T-helper 1 cell treated with Interleukin-12 subunit alpha and Interleukin-12 subunit beta and Interleukin-4 antibody, amounts not matched to agents 30 μg/mL and 1 μg/mL, for 36 hours (primary cell): ENCODE results near the gene KRTAP4-1.
"Not testable (repeated sequence)": the region's sequence is repeated elsewhere in the genome, so short reads cannot be mapped to it uniquely, and the experiment has no call there.

Experiments used
- H3K27ac Mint-ChIP-seq: one replicate; pipeline ENCODE4 v1.8.0; 2021; ENCODE audit warnings: mild to moderate bottlenecking, mixed read lengths
- H3K27me3 Mint-ChIP-seq: one replicate; pipeline ENCODE4 v1.8.0; 2021; ENCODE audit warnings: low read depth, mixed read lengths
- H3K36me3 Mint-ChIP-seq: one replicate; pipeline ENCODE4 v1.8.0; 2021; ENCODE audit warnings: low read depth, mixed read lengths
- H3K4me1 Mint-ChIP-seq: one replicate; pipeline ENCODE4 v1.8.0; 2021; ENCODE audit warnings: low read depth, mixed read lengths
- H3K4me3 Mint-ChIP-seq: one replicate; pipeline ENCODE4 v1.8.0; 2021; ENCODE audit warnings: mild to moderate bottlenecking, moderate library complexity, mixed read lengths
- H3K9me3 Mint-ChIP-seq: one replicate; pipeline ENCODE4 v1.8.0; 2021; ENCODE audit warnings: mixed read lengths

The KRTAP4-1 gene

GRCh38 chr17:41149652-41149985 lies 35.1 kb downstream of the KRTAP4-1 start, which contains the start of gene KRTAP4-5:
Gene KRTAP4-5 (minus strand): TSS chr17:41149825. CDS start chr17:41149767, 58 bp downstream.
- no peak within 1 kb of the TSS for H3K4me3 Mint-ChIP-seq
- peaks cover 7% of the 10 kb centered on the region for H3K27me3 Mint-ChIP-seq
- H3K36me3 Mint-ChIP-seq = no peaks in the 10 kb centered on the region
- no peak within 1 kb of the TSS for H3K27ac Mint-ChIP-seq
- H3K4me1 Mint-ChIP-seq = no peaks in the 10 kb centered on the region
- no peaks in the 10 kb centered on the region for H3K9me3 Mint-ChIP-seq

- H3K27ac Mint-ChIP-seq, H3K36me3 Mint-ChIP-seq, H3K27me3 Mint-ChIP-seq, H3K9me3 Mint-ChIP-seq, H3K4me1 Mint-ChIP-seq, H3K4me3 Mint-ChIP-seq: not testable (repeated sequence)
Observed at GRCh38 chr17:41148971-41149651, 35.6 kb downstream of the KRTAP4-1 start.

- Mint-ChIP-seq H3K4me3 (no peak overlapping the region), H3K36me3 (no peaks in the 10 kb centered on the region), H3K27me3 (peaks cover 4% of the 10 kb centered on the region), H3K4me1 (no peaks in the 10 kb centered on the region), H3K27ac (no peak overlapping the region), H3K9me3 (peaks cover 10% of the 10 kb centered on the region)
Observed at GRCh38 chr17:41147531-41148204, 37.0 kb downstream of the KRTAP4-1 start.

- H3K27me3 Mint-ChIP-seq = peaks cover 4% of the 10 kb centered on the region
- H3K4me3 Mint-ChIP-seq = no peak overlapping the region
- H3K27ac Mint-ChIP-seq = no peak overlapping the region
- no peaks in the 10 kb centered on the region for H3K4me1 Mint-ChIP-seq
- H3K9me3 Mint-ChIP-seq = peaks cover 23% of the 10 kb centered on the region
- no peaks in the 10 kb centered on the region for H3K36me3 Mint-ChIP-seq
Observed at GRCh38 chr17:41145261-41145660, 39.5 kb downstream of the KRTAP4-1 start.

- H3K36me3 Mint-ChIP-seq = no peaks in the 10 kb centered on the region
- H3K27me3 Mint-ChIP-seq = peaks cover 4% of the 10 kb centered on the region
- no peak overlapping the region for H3K27ac Mint-ChIP-seq
- H3K9me3 Mint-ChIP-seq = peaks cover 23% of the 10 kb centered on the region
- H3K4me1 Mint-ChIP-seq = no peaks in the 10 kb centered on the region
- no peak overlapping the region for H3K4me3 Mint-ChIP-seq
Observed at GRCh38 chr17:41144846-41145245, 39.9 kb downstream of the KRTAP4-1 start.

- H3K27ac Mint-ChIP-seq = no peak overlapping the region
- H3K27me3 Mint-ChIP-seq = peaks cover 4% of the 10 kb centered on the region
- H3K9me3 Mint-ChIP-seq = peaks cover 31% of the 10 kb centered on the region
- H3K4me1 Mint-ChIP-seq = no peaks in the 10 kb centered on the region
- H3K4me3 Mint-ChIP-seq = no peak overlapping the region
- peaks cover 2% of the 10 kb centered on the region for H3K36me3 Mint-ChIP-seq
Observed at GRCh38 chr17:41141361-41141760, 43.4 kb downstream of the KRTAP4-1 start.

GRCh38 chr17:41140360-41141131 lies 44.2 kb downstream of the KRTAP4-1 start, which contains the start of gene KRTAP4-6:
Gene KRTAP4-6 (minus strand): TSS chr17:41140544. CDS start chr17:41140487, 57 bp downstream.
- Mint-ChIP-seq H3K9me3 (peaks cover 31% of the 10 kb centered on the region), H3K27me3 (peaks cover 4% of the 10 kb centered on the region), H3K4me3 (no peak within 1 kb of the TSS), H3K27ac (no peak within 1 kb of the TSS), H3K4me1 (no peaks in the 10 kb centered on the region), H3K36me3 (peaks cover 2% of the 10 kb centered on the region)

- not testable (repeated sequence) for H3K36me3 Mint-ChIP-seq, H3K4me3 Mint-ChIP-seq, H3K4me1 Mint-ChIP-seq, H3K27me3 Mint-ChIP-seq, H3K27ac Mint-ChIP-seq
- H3K9me3 Mint-ChIP-seq = peaks cover 31% of the 10 kb centered on the region
Observed at GRCh38 chr17:41139865-41140264, 44.8 kb downstream of the KRTAP4-1 start.
